OCI-LY3 (cell line): Measurements from ENCODE around the gene OBSCN.
A peak's percentile ranks its signal among the peaks of the same experiment; 100 is the strongest.

Experiments used
- H2AFZ ChIP-seq: fragments of 200-600, 300-600 bp; shearing (Covaris generic); 2 replicates; pipeline ENCODE4 v1.6.0; 2014; ENCODE audit warnings: antibody characterized with exemption, low read depth, low read length
- H3K27ac ChIP-seq: fragments of 200-600, 300-600 bp; sonication (generic); 2 replicates; pipeline ENCODE4 v1.5.1; 2014; ENCODE audit warnings: mild to moderate bottlenecking, low read length, moderate library complexity, mixed read lengths
- H3K27me3 ChIP-seq: fragments of 200-600, 300-600 bp; sonication (generic); 2 replicates; pipeline ENCODE4 v1.6.1; 2014; ENCODE audit warnings: low read depth, low read length, mixed read lengths
- H3K36me3 ChIP-seq: fragments of 200-600, 300-600 bp; sonication (generic); replicated peaks from 2 replicates; pipeline ENCODE3; 2014; ENCODE audit warnings: low read depth, low read length, mixed read lengths
- H3K4me1 ChIP-seq: fragments of 300-600, 200-600 bp; sonication (generic); 2 replicates; pipeline ENCODE4 v1.6.1; 2014; ENCODE audit warnings: low read length, mixed read lengths
- H3K4me2 ChIP-seq: fragments of 200-600, 300-600 bp; sonication (generic); 2 replicates; pipeline ENCODE4 v1.6.1; 2014; ENCODE audit warnings: low read length, mixed read lengths
- H3K4me3 ChIP-seq: fragments of 300-600, 200-600 bp; sonication (generic); 2 replicates; pipeline ENCODE4 v1.5.1; 2014; ENCODE audit warnings: antibody characterized with exemption, mild to moderate bottlenecking, low read length, moderate library complexity
- H3K79me2 ChIP-seq: fragments of 300-600, 200-600 bp; shearing (Covaris generic); 2 replicates; pipeline ENCODE4 v1.6.1; 2014; ENCODE audit warnings: mild to moderate bottlenecking, low read length, mixed read lengths
- H3K9ac ChIP-seq: fragments of 300-600, 200-600 bp; shearing (Covaris generic); 2 replicates; pipeline ENCODE4 v1.6.0; 2014; ENCODE audit warnings: mild to moderate bottlenecking, low read length, moderate library complexity
- H3K9me3 ChIP-seq: fragments of 200-600, 300-600 bp; shearing (Covaris generic); 2 replicates; pipeline ENCODE4 v1.6.1; 2014; ENCODE audit warnings: low read length, mixed read lengths; ENCODE audit not compliant: insufficient read depth
- H4K20me1 ChIP-seq: fragments of 200-600, 300-600 bp; sonication (generic); 2 replicates; pipeline ENCODE4 v1.6.1; 2016; ENCODE audit warnings: low read length, mixed read lengths; ENCODE audit not compliant: insufficient read depth
- CTCF ChIP-seq: fragments of 200-600, 300-600 bp; sonication (generic); IDR thresholded peaks from 2 replicates; pipeline ENCODE4 v1.5.1; 2014; ENCODE audit warnings: antibody characterized with exemption, low read length, low read depth
- EZH2phosphoT487 ChIP-seq: fragments of 200-600 bp; shearing (Covaris generic); IDR thresholded peaks from 2 replicates; pipeline ENCODE4 v1.6.1; 2018; ENCODE audit warnings: antibody characterized with exemption, mixed run types, low read depth

The OBSCN gene

GRCh38 chr1:228308085-228308601 lies 100.3 kb downstream of the OBSCN start:
- no peak overlapping the region for H3K4me3 ChIP-seq
- no peaks in the 10 kb centered on the region for H4K20me1 ChIP-seq
- H3K9me3 ChIP-seq: no peaks in the 10 kb centered on the region
- no peak overlapping the region for H3K27ac ChIP-seq
- H3K4me2 ChIP-seq: no peak overlapping the region
- no peaks in the 10 kb centered on the region for H3K36me3 ChIP-seq
- H2AFZ ChIP-seq: no peak overlapping the region
- no peak for TF ChIP-seq CTCF
- TF ChIP-seq EZH2phosphoT487: no peak
- no peaks in the 10 kb centered on the region for H3K4me1 ChIP-seq
- no peaks in the 10 kb centered on the region for H3K79me2 ChIP-seq
- H3K9ac ChIP-seq: no peak overlapping the region
- no peaks in the 10 kb centered on the region for H3K27me3 ChIP-seq

- 0 out of 2 replicates have a peak, but pooled peaks have one; percentile 9 for TF ChIP-seq CTCF
- TF ChIP-seq EZH2phosphoT487: no peak
- no peak overlapping the region for H3K4me3 ChIP-seq
- H3K36me3 ChIP-seq: no peaks in the 10 kb centered on the region
- no peaks in the 10 kb centered on the region for H3K27me3 ChIP-seq
- no peaks in the 10 kb centered on the region for H3K9me3 ChIP-seq
- H3K4me1 ChIP-seq: no peaks in the 10 kb centered on the region
- H4K20me1 ChIP-seq: no peaks in the 10 kb centered on the region
- H3K4me2 ChIP-seq: no peak overlapping the region
- H3K79me2 ChIP-seq: no peaks in the 10 kb centered on the region
- H2AFZ ChIP-seq: no peak overlapping the region
- no peak overlapping the region for H3K9ac ChIP-seq
- no peak overlapping the region for H3K27ac ChIP-seq
Measured at GRCh38 chr1:228308628-228309325, 100.9 kb downstream of the OBSCN start.

DNA sequence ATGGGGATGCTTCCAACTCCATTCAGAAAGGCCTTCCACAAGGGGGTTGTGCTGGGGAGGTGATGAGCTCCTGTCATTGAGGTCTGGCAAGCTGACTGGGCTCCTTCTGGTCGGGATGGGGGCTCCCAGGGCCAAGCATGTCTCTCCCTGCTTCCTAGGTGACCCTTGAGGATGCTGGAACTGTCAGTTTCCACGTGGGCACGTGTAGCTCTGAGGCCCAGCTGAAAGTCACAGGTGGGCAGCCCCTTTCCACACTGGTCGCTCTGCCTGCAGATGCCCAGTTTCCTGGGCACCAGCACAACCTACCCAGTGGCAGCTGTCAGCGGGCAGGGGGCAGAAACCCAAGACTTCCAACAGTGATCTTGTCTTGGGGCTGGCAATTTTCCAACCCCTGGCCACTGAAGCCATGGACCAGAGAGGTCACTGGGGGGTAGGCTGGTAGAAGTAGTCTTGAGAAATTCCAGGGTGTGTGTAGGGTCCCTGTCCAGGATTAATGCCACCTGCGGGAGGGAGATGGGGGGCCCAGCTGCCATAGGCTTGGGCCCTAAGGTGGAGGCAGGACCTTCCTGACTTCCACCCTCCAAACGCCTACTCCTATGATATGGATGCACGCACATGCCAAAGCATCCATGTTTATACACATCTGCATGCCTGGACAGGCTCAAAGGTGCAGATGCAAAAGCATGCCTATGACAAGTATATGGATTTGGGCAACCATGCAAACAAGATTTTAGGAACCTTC lies 101.7 kb downstream of the OBSCN start:
- H3K79me2 ChIP-seq: no peaks in the 10 kb centered on the region
- H3K4me1 ChIP-seq: no peaks in the 10 kb centered on the region
- H4K20me1 ChIP-seq: no peaks in the 10 kb centered on the region
- H3K27ac ChIP-seq: no peak overlapping the region
- H3K9me3 ChIP-seq: no peaks in the 10 kb centered on the region
- H2AFZ ChIP-seq: no peak overlapping the region
- H3K4me2 ChIP-seq: no peak overlapping the region
- H3K36me3 ChIP-seq: no peaks in the 10 kb centered on the region
- no peak overlapping the region for H3K9ac ChIP-seq
- H3K27me3 ChIP-seq: no peaks in the 10 kb centered on the region
- TF ChIP-seq EZH2phosphoT487 (no peak), CTCF (no peak)
- H3K4me3 ChIP-seq: no peak overlapping the region

GRCh38 chr1:228310162-228310792 lies 102.4 kb downstream of the OBSCN start:
- no peaks in the 10 kb centered on the region for H3K27me3 ChIP-seq
- no peak overlapping the region for H3K4me2 ChIP-seq
- H3K9me3 ChIP-seq: no peaks in the 10 kb centered on the region

More at GRCh38 chr1:228310162-228310792, 102.4 kb downstream of the OBSCN start:
- TF ChIP-seq EZH2phosphoT487 (no peak), CTCF (no peak)
- Histone ChIP-seq H4K20me1 (no peaks in the 10 kb centered on the region), H2AFZ (no peak overlapping the region), H3K27ac (no peak overlapping the region), H3K9ac (no peak overlapping the region), H3K79me2 (no peaks in the 10 kb centered on the region), H3K4me3 (no peak overlapping the region), H3K4me1 (no peaks in the 10 kb centered on the region), H3K36me3 (no peaks in the 10 kb centered on the region)
